Measurements from ENCODE around the gene CSMD2. TPM values are rescaled to one million over a fixed set of nuclear protein-coding genes. Genes with fewer than 3 reads are reported as not detected.
A peak's percentile ranks its signal among the peaks of the same experiment; 100 is the strongest.

Gene CSMD2
- total and polyA plus RNA-seq, 2 donors (not counting 1 experiment from before 2014, with no cell fraction given), result 2.2 to 7.6 TPM

GRCh38 chr1:33641104-33641830 is 523.8 kb downstream of the CSMD2 start:
- H3K27me3 ChIP-seq (ENCODE audit: control insufficient read depth, insufficient read depth, low read length), result no peaks in the 10 kb centered on the region
- DNase-seq (ENCODE audit: low read depth in 2 of 2), result peak in 1 of 2 donors; percentile 23
- H3K79me2 ChIP-seq (ENCODE audit: control insufficient read depth, insufficient read depth, low read length), result no peaks in the 10 kb centered on the region
- H3K27ac ChIP-seq (ENCODE audit: insufficient read depth, low read length), result no peak overlapping the region
- H4K20me1 ChIP-seq (ENCODE audit: control insufficient read depth, extremely low read depth, insufficient read depth, low read length), result no peaks in the 10 kb centered on the region
- TF ChIP-seq EZH2 (IDR thresholded peaks at IDR 0.05; ENCODE audit: low read length, missing control alignments) (no peak), CTCF (conservative IDR thresholded peaks at IDR 0.05 in 1 of 2, IDR thresholded peaks at IDR 0.05 in 1 of 2; ENCODE audit: low read depth in 1 of 2, low read length in 2 of 2) (peak in 1 of 2 donors; percentile 58)
- no peak overlapping the region for H3K9ac ChIP-seq (ENCODE audit: insufficient read depth, low read length)
- no peak overlapping the region for H3K4me2 ChIP-seq (ENCODE audit: extremely low read depth, insufficient read depth, low read length)
- no peak overlapping the region for H3K4me3 ChIP-seq (replicated peaks in 1 of 4; ENCODE audit: control extremely low read depth in 1 of 4, insufficient read depth in 1 of 4, low read depth in 3 of 4, low read length in 4 of 4)
- H3K4me1 ChIP-seq (ENCODE audit: control insufficient read depth, extremely low read depth, insufficient read depth, low read length), result peaks cover 2% of the 10 kb centered on the region
- H2AFZ ChIP-seq (ENCODE audit: low read length), result no peak overlapping the region
- no peaks in the 10 kb centered on the region for H3K9me3 ChIP-seq (ENCODE audit: control insufficient read depth, insufficient read depth, low read depth, low read length)
- no peaks in the 10 kb centered on the region for H3K36me3 ChIP-seq (ENCODE audit: control insufficient read depth, insufficient read depth, low read length)

- H3K9me3 ChIP-seq (ENCODE audit: control insufficient read depth, insufficient read depth, low read depth, low read length), result no peaks in the 10 kb centered on the region
- H3K4me1 ChIP-seq (ENCODE audit: control insufficient read depth, extremely low read depth, insufficient read depth, low read length), result peaks cover 2% of the 10 kb centered on the region
- no peak overlapping the region for H2AFZ ChIP-seq (ENCODE audit: low read length)
- no peaks in the 10 kb centered on the region for H3K27me3 ChIP-seq (ENCODE audit: control insufficient read depth, insufficient read depth, low read length)
- H3K36me3 ChIP-seq (ENCODE audit: control insufficient read depth, insufficient read depth, low read length), result no peaks in the 10 kb centered on the region
- no peak overlapping the region for H3K4me2 ChIP-seq (ENCODE audit: extremely low read depth, insufficient read depth, low read length)
- H3K9ac ChIP-seq (ENCODE audit: insufficient read depth, low read length), result no peak overlapping the region
- peak; percentile 20 for DNase-seq (ENCODE audit: low read depth in 2 of 2)
- no peaks in the 10 kb centered on the region for H4K20me1 ChIP-seq (ENCODE audit: control insufficient read depth, extremely low read depth, insufficient read depth, low read length)
- H3K4me3 ChIP-seq (replicated peaks in 1 of 4; ENCODE audit: control extremely low read depth in 1 of 4, insufficient read depth in 1 of 4, low read depth in 3 of 4, low read length in 4 of 4), result no peak overlapping the region
- no peak for TF ChIP-seq EZH2 (IDR thresholded peaks at IDR 0.05; ENCODE audit: low read length, missing control alignments)
- TF ChIP-seq CTCF (conservative IDR thresholded peaks at IDR 0.05 in 1 of 2, IDR thresholded peaks at IDR 0.05 in 1 of 2; ENCODE audit: low read depth in 1 of 2, low read length in 2 of 2), result no peak
- H3K79me2 ChIP-seq (ENCODE audit: control insufficient read depth, insufficient read depth, low read length), result no peaks in the 10 kb centered on the region
- no peak overlapping the region for H3K27ac ChIP-seq (ENCODE audit: insufficient read depth, low read length)
Observed at GRCh38 chr1:33640114-33640660, 524.8 kb downstream of the CSMD2 start.

GRCh38 chr1:33637846-33638440 is 527.1 kb downstream of the CSMD2 start:
- H2AFZ ChIP-seq (ENCODE audit: low read length), result no peak overlapping the region
- no peaks in the 10 kb centered on the region for H3K27me3 ChIP-seq (ENCODE audit: control insufficient read depth, insufficient read depth, low read length)
- H3K4me3 ChIP-seq (replicated peaks in 1 of 4; ENCODE audit: control extremely low read depth in 1 of 4, insufficient read depth in 1 of 4, low read depth in 3 of 4, low read length in 4 of 4), result no peak overlapping the region
- H4K20me1 ChIP-seq (ENCODE audit: control insufficient read depth, extremely low read depth, insufficient read depth, low read length), result no peaks in the 10 kb centered on the region
- H3K9me3 ChIP-seq (ENCODE audit: control insufficient read depth, insufficient read depth, low read depth, low read length), result no peaks in the 10 kb centered on the region
- no peaks in the 10 kb centered on the region for H3K79me2 ChIP-seq (ENCODE audit: control insufficient read depth, insufficient read depth, low read length)
- TF ChIP-seq CTCF (conservative IDR thresholded peaks at IDR 0.05 in 1 of 2, IDR thresholded peaks at IDR 0.05 in 1 of 2; ENCODE audit: low read depth in 1 of 2, low read length in 2 of 2), result no peak
- TF ChIP-seq EZH2 (IDR thresholded peaks at IDR 0.05; ENCODE audit: low read length, missing control alignments), result no peak
- H3K9ac ChIP-seq (ENCODE audit: insufficient read depth, low read length), result no peak overlapping the region
- H3K27ac ChIP-seq (ENCODE audit: insufficient read depth, low read length), result no peak overlapping the region
- H3K36me3 ChIP-seq (ENCODE audit: control insufficient read depth, insufficient read depth, low read length), result no peaks in the 10 kb centered on the region
- peak in 1 of 2 donors; percentile 38 for DNase-seq (ENCODE audit: low read depth in 2 of 2)
- H3K4me2 ChIP-seq (ENCODE audit: extremely low read depth, insufficient read depth, low read length), result no peak overlapping the region
- peaks cover 2% of the 10 kb centered on the region for H3K4me1 ChIP-seq (ENCODE audit: control insufficient read depth, extremely low read depth, insufficient read depth, low read length)
